Measurements from ENCODE around the gene AJM1.
A peak's percentile ranks its signal among the peaks of the same experiment; 100 is the strongest.
"Not testable (repeated sequence)": the region's sequence is repeated elsewhere in the genome, so short reads cannot be mapped to it uniquely, and the experiment has no call there.

The AJM1 gene

GRCh38 chr9:136880651-136881050 is 38.4 kb downstream of the AJM1 start:
- no peak for DNase-seq (ENCODE audit: low read depth)

GRCh38 chr9:136881691-136882108 is 39.4 kb downstream of the AJM1 start:
- DNase-seq (ENCODE audit: low read depth): no peak

GRCh38 chr9:136882109-136882946 is 40.0 kb downstream of the AJM1 start:
- DNase-seq (ENCODE audit: low read depth): no peak

GRCh38 chr9:136882947-136883283 is 40.6 kb downstream of the AJM1 start:
- not testable (repeated sequence) for DNase-seq (ENCODE audit: low read depth)

GRCh38 chr9:136883670-136884069 is 41.4 kb downstream of the AJM1 start:
- not testable (repeated sequence) for DNase-seq (ENCODE audit: low read depth)

- DNase-seq (ENCODE audit: low read depth): peak; percentile 85
Observed at GRCh38 chr9:136885950-136886578, 43.8 kb downstream of the AJM1 start, which contains the start of gene TRAF2. TSS of gene TRAF2 (plus strand) at chr9:136886516. CDS start at chr9:136898741, 12,225 bp downstream.

- DNase-seq (ENCODE audit: low read depth): no peak
Observed at GRCh38 chr9:136886610-136887597, 44.6 kb downstream of the AJM1 start.

- no peak for DNase-seq (ENCODE audit: low read depth)
Observed at GRCh38 chr9:136888454-136888853, 46.2 kb downstream of the AJM1 start.

- no peak for DNase-seq (ENCODE audit: low read depth)
Observed at GRCh38 chr9:136889858-136890257, 47.6 kb downstream of the AJM1 start.

- no peak for DNase-seq (ENCODE audit: low read depth)
Observed at GRCh38 chr9:136890661-136891060, 48.4 kb downstream of the AJM1 start.
